Activated CD8-positive, alpha-beta T cell treated with anti-CD3 and anti-CD28 coated beads, Interleukin-2, amount 10 ng/mL, durations not matched to agents 7 days and 5 days (primary cell): Measurements from ENCODE around the gene ACP1. TPM values are rescaled to one million over a fixed set of nuclear protein-coding genes. Genes with fewer than 3 reads are reported as not detected.

Source experiments
- ATAC-seq: fragments of 150-1000 bp; cut with Tn5 transposase; one replicate; pipeline ENCODE4 v1.10.0; 2021; ENCODE audit warnings: moderate library complexity
- CTCF ChIA-PET: fragments of 350-600 bp; sonication (Branson Sonifier 250); formaldehyde crosslinking; loops from one replicate; lab custom pipeline; 2021; ENCODE audit warnings: antibody characterized with exemption; lab: Charles Lee
- POLR2A ChIA-PET: fragments of 350-600 bp; sonication (Branson Sonifier 250); formaldehyde crosslinking; loops from one replicate; lab custom pipeline; 2021; ENCODE audit warnings: antibody characterized with exemption; lab: Charles Lee
- DNase-seq: peaks from one replicate; pipeline ENCODE4 v3.0.0-alpha.2; 2020
- H3K27ac Mint-ChIP-seq: one replicate; pipeline ENCODE4 v1.8.0; 2021; ENCODE audit warnings: mild to moderate bottlenecking, mixed read lengths
- H3K27me3 Mint-ChIP-seq: one replicate; pipeline ENCODE4 v1.8.0; 2021; ENCODE audit warnings: low read depth, mixed read lengths
- H3K36me3 Mint-ChIP-seq: one replicate; pipeline ENCODE4 v1.8.0; 2021; ENCODE audit warnings: low read depth, mixed read lengths
- H3K4me1 Mint-ChIP-seq: one replicate; pipeline ENCODE4 v1.8.0; 2021; ENCODE audit warnings: low read depth, mixed read lengths
- H3K4me3 Mint-ChIP-seq: one replicate; pipeline ENCODE4 v1.8.0; 2021; ENCODE audit warnings: mild to moderate bottlenecking, mixed read lengths
- H3K9me3 Mint-ChIP-seq: one replicate; pipeline ENCODE4 v1.8.0; 2022; ENCODE audit warnings: mixed read lengths; ENCODE audit not compliant: insufficient read depth
- total RNA-seq, 2 experiments: library from RNA; stranded (reverse); gene quantifications; one replicate each; pipeline ENCODE4 v1.2.3, GENCODE V29; 2021

ACP1 gene
- 10 to 100 TPM; 93.7 to 97.7 TPM for total RNA-seq

- CTCF ChIA-PET = interaction anchor here (0.9 to 2.1 kb wide), 2 partner anchors 9 to 53 kb away, joined by 3 to 4 read pairs; no protein-coding TSS in a partner anchor
- ATAC-seq (peak; percentile 90), DNase-seq (peak; percentile 96)
- Mint-ChIP-seq H3K27me3 (no peaks in the 10 kb centered on the region), H3K9me3 (no peaks in the 10 kb centered on the region), H3K36me3 (peaks cover 13% of the 10 kb centered on the region), H3K4me3 (peak within 1 kb of the TSS; percentile 92), H3K27ac (peak within 1 kb of the TSS; percentile 95), H3K4me1 (peaks cover 40% of the 10 kb centered on the region)
- POLR2A ChIA-PET = interaction anchor here (1.1 to 1.2 kb wide), 2 partner anchors 51 to 408 kb away, joined by 3 read pairs; no protein-coding TSS in a partner anchor
Measured at GRCh38 chr2:264493-265468, at the start of gene ACP1. ACP1 (plus strand) TSS chr2:264947; CDS start chr2:264965, 18 bp downstream.

GRCh38 chr2:216068-216467 is 48.7 kb upstream of the ACP1 start:
- Mint-ChIP-seq H3K27ac (no peak overlapping the region), H3K27me3 (no peaks in the 10 kb centered on the region), H3K36me3 (no peaks in the 10 kb centered on the region), H3K9me3 (no peaks in the 10 kb centered on the region), H3K4me1 (no peaks in the 10 kb centered on the region), H3K4me3 (no peak overlapping the region)
- POLR2A ChIA-PET = no interaction called here
- no peak for DNase-seq
- CTCF ChIA-PET = no interaction called here
- ATAC-seq = no peak

GRCh38 chr2:223451-223850 is 41.3 kb upstream of the ACP1 start:
- ChIA-PET CTCF (no interaction called here), POLR2A (no interaction called here)
- ATAC-seq (no peak), DNase-seq (no peak)
- Mint-ChIP-seq H3K9me3 (no peaks in the 10 kb centered on the region), H3K27me3 (no peaks in the 10 kb centered on the region), H3K4me3 (no peak overlapping the region), H3K4me1 (no peaks in the 10 kb centered on the region), H3K36me3 (peaks cover 2% of the 10 kb centered on the region), H3K27ac (no peak overlapping the region)

GRCh38 chr2:223971-224760 is 40.6 kb upstream of the ACP1 start:
- Mint-ChIP-seq H3K4me1 (no peaks in the 10 kb centered on the region), H3K27ac (no peak overlapping the region), H3K4me3 (no peak overlapping the region), H3K9me3 (no peaks in the 10 kb centered on the region), H3K27me3 (no peaks in the 10 kb centered on the region), H3K36me3 (peaks cover 2% of the 10 kb centered on the region)
- CTCF ChIA-PET = no interaction called here
- ATAC-seq (no peak), DNase-seq (no peak)
- POLR2A ChIA-PET = no interaction called here

GRCh38 chr2:228115-228514 is 36.6 kb upstream of the ACP1 start:
- DNase-seq = no peak
- ATAC-seq = no peak
- Mint-ChIP-seq H3K27me3 (no peaks in the 10 kb centered on the region), H3K4me3 (no peak overlapping the region), H3K4me1 (no peaks in the 10 kb centered on the region), H3K9me3 (no peaks in the 10 kb centered on the region), H3K27ac (no peak overlapping the region), H3K36me3 (peaks cover 2% of the 10 kb centered on the region)
- POLR2A ChIA-PET = no interaction called here
- CTCF ChIA-PET = interaction anchor here (1.8 to 1.9 kb wide), 2 partner anchors 12 to 19 kb away, joined by 4 to 5 read pairs; no protein-coding TSS in a partner anchor

GRCh38 chr2:228518-229278 is 36.0 kb upstream of the ACP1 start:
- Mint-ChIP-seq H3K4me1 (no peaks in the 10 kb centered on the region), H3K27me3 (no peaks in the 10 kb centered on the region), H3K36me3 (peaks cover 2% of the 10 kb centered on the region), H3K9me3 (no peaks in the 10 kb centered on the region), H3K27ac (no peak overlapping the region), H3K4me3 (no peak overlapping the region)
- ATAC-seq (no peak), DNase-seq (no peak)
- ChIA-PET CTCF (interaction anchor here (1.8 to 1.9 kb wide), 2 partner anchors 11 to 18 kb away, joined by 4 to 5 read pairs; no protein-coding TSS in a partner anchor), POLR2A (no interaction called here)

- DNase-seq = no peak
- ATAC-seq = no peak
- Mint-ChIP-seq H3K36me3 (peaks cover 2% of the 10 kb centered on the region), H3K27me3 (no peaks in the 10 kb centered on the region), H3K4me1 (no peaks in the 10 kb centered on the region), H3K4me3 (no peak overlapping the region), H3K9me3 (no peaks in the 10 kb centered on the region), H3K27ac (no peak overlapping the region)
- ChIA-PET CTCF (no interaction called here), POLR2A (no interaction called here)
Measured at GRCh38 chr2:231521-232185, 33.1 kb upstream of the ACP1 start.

- ChIA-PET POLR2A (no interaction called here), CTCF (interaction anchor here (2.4 kb wide), 1 partner anchor 14 kb away, joined by 9 read pairs; no protein-coding TSS in a partner anchor)
- no peaks in the 10 kb centered on the region for H3K9me3 Mint-ChIP-seq
- DNase-seq (no peak), ATAC-seq (no peak)
- no peak overlapping the region for H3K4me3 Mint-ChIP-seq
- H3K4me1 Mint-ChIP-seq = no peaks in the 10 kb centered on the region
- no peaks in the 10 kb centered on the region for H3K36me3 Mint-ChIP-seq
- H3K27me3 Mint-ChIP-seq = no peaks in the 10 kb centered on the region
- H3K27ac Mint-ChIP-seq = no peak overlapping the region
Measured at GRCh38 chr2:233030-233429, 31.7 kb upstream of the ACP1 start.

GRCh38 chr2:234421-234820 is 30.3 kb upstream of the ACP1 start:
- Mint-ChIP-seq H3K4me1 (no peaks in the 10 kb centered on the region), H3K27ac (no peak overlapping the region), H3K4me3 (no peak overlapping the region), H3K9me3 (no peaks in the 10 kb centered on the region), H3K27me3 (no peaks in the 10 kb centered on the region), H3K36me3 (no peaks in the 10 kb centered on the region)
- ChIA-PET CTCF (interaction anchor here (2.4 kb wide), 1 partner anchor 13 kb away, joined by 9 read pairs; no protein-coding TSS in a partner anchor), POLR2A (interaction anchor here (0.6 kb wide), 1 partner anchor 274 kb away, joined by 3 read pairs; no protein-coding TSS in a partner anchor)
- DNase-seq (no peak), ATAC-seq (no peak)

- no peaks in the 10 kb centered on the region for H3K9me3 Mint-ChIP-seq
- no peaks in the 10 kb centered on the region for H3K4me1 Mint-ChIP-seq
- no peak overlapping the region for H3K27ac Mint-ChIP-seq
- H3K36me3 Mint-ChIP-seq = peaks cover 6% of the 10 kb centered on the region
- no peaks in the 10 kb centered on the region for H3K27me3 Mint-ChIP-seq
- POLR2A ChIA-PET = no interaction called here
- H3K4me3 Mint-ChIP-seq = no peak overlapping the region
- DNase-seq = no peak
- CTCF ChIA-PET = interaction anchor here (0.8 kb wide), 1 partner anchor 9 kb away, joined by 4 read pairs; no protein-coding TSS in a partner anchor
- ATAC-seq = no peak
Measured at GRCh38 chr2:236993-237539, 27.7 kb upstream of the ACP1 start.
